HG02884 (cell line): Measurements from ENCODE around the gene HPCAL1.

Experiments used
- ATAC-seq: cut with Tn5 transposase; IDR thresholded peaks from one replicate; pipeline ENCODE4 v1.9.1; 2021; ENCODE audit warnings: mild to moderate bottlenecking, moderate library complexity; ENCODE audit not compliant: unreplicated experiment

The HPCAL1 gene

DNA sequence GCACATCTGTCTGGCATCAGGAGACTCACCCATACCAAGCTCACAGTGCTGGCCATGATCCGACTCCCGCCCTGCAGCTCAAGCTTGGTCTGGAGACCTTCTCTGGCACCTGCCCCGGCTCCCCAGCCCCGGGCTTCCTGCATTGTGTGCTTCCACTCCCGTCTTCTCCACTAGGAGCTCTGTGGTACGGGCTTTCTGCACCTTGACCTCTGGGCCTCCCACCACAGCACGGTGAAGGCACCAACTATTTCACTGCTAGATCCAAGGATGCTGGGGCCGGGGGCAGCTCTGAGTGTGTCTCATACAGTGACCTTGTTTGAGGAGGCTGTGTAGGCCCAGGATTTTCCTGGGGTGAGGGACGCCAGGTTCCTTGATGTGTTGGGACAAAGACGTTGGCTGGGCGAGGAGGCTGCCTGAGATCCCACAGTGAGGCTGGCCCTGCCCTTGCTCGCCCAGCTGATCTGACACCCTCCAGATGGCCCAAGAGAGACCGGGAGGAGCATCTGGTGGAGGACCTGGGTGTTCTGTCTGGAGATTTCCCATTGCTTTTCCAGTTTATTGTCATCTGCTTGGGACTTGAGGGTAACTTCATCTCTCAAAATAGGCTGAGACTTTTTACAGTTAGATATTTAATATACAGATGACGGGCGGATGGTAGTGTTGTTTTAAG, 64.0 kb downstream of the HPCAL1 start:
- no peak for ATAC-seq

DNA sequence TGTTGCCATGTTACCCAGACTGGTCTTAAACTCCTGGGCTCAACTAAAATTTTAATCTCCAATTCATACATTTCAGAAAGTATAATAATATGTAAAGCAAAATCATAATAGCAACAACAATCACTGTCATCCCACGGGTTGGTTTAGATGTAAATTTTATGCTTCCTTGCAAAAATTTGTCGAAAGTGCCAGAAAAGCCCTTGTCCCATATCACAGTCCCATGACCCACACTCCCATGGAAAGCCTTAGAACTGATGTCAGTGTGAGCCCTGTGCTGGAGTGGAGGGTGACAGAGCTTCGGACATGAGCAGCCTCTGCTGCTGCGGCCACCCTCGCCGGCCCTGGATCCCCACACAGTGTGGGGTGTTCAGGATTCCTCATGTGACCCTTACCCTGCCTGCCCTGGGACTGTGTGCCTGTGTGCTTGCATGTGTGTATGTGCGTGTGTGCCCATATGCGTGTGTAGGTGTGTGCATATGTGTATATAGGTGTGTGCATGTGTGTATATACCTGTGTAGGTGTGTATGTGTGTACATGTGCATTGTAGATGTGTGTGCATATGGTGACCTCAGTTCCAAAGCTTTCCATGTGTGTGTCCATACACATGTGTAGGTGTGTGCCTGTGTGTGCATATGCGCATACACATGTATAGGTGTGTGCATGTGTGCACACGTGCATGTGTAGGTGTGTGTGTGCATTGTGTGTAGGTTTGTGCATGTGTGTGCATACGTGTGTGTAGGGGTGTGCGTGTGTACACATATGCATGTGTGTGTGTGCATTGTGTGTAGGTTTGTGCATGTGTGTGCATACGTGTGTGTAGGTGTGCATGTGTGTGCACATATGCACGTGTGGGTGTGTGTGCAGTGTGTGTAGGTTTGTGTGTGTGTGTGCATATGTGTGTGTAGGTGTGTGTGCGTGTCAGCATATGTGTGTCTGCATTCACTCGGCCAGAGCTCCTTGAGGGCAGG, 65.1 kb downstream of the HPCAL1 start:
- ATAC-seq: no peak

DNA sequence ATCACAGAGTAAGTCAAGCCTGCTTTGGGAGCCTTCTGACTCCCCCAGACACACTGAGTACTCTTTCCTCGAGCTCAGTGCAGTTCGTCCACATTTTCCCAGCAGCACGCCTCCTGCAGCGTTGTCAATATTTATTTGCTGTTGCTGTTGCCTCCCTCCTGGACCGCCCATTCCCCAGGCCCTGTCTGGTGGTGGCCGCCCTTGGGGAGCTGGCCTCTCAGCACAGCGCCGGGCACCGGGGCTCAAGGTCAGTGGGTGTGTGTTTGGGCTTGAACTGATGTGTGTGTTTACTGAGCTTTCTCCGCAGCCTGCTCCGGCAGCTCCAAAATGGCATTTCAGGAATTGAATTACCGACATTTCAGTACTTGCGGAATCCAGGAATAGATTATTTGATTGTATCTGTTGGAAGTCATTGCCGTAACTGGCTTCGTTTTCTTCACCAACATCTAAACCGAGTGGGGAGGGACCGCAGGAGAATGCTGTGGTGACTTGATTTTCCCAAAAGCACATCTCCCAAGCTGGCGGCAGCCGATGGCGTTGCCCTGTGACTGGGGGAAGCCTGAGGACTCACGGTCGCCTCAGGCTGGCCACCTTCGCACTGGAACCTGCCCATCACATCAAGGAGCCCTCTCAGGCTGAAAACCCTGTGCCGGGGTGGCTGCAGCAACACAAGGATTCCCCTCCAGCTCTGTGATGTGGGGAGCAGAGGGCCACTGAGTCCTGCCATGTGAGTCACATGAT, 66.0 kb downstream of the HPCAL1 start:
- ATAC-seq: no peak

DNA sequence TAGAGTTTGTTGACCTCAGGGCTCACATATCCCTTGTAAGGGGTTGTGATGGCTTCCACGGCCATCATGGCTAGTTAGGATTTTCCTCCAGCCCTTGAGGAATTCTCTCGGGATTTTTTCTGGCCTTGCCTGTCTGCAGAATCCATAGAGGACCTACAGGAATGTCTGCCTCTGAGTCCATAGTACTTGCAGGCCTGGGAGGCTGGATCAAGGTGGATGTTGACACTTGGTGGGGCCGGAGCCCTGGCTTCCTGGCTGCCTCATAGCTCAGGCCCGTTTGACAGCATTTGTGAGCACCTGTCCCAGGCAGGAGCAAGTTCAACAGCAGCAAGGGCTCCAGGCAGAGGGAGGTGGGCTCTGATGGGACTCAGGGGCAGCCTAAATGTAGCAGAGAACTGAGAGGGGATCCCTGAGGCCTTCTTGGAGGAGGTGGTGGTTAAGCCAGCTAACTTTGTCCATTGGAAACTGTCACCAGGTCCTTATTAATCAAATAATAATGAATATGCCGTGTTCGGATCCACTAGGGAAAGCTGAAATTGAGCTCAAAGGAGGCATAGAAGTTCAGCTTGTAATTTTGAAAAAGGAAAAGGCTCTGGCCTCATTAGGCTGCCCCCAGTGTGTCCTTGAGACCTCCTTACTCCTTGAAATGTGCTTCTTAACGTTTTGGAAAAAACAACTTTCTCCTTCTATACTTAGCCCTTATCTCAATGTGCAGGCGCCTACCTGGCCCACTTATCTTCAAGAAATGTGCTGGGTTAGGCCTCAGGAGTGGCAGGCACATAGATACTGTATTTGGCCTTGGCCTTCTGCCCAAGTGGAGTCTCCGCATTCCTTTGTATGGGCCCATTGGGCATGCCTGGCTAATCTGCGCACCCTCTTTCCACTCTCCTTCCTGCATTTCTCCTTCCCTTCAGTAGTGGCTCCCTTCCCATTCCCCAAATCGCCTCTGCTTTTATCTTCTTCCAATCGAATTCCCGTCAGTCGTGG, 66.9 kb downstream of the HPCAL1 start:
- no peak for ATAC-seq

DNA sequence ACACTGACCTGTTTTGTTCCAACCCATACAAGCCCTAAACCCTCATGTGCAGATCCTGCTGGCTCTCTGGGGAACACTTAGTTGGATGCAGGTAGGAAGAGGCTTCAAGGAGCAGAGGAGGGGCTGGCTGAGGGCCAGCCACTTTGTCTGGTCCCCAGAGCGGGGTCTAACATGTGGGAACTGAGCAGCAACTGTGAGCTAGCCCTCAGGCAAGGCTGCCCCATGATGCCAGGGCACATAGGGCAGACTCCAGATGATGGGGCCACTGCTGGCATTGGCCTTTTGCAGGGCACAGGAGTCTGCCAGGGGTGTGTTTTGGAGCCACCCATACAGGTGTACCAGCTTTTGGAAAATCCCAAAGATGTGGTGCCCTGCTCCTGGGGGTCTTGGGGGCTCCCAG, 67.7 kb downstream of the HPCAL1 start:
- no peak for ATAC-seq

DNA sequence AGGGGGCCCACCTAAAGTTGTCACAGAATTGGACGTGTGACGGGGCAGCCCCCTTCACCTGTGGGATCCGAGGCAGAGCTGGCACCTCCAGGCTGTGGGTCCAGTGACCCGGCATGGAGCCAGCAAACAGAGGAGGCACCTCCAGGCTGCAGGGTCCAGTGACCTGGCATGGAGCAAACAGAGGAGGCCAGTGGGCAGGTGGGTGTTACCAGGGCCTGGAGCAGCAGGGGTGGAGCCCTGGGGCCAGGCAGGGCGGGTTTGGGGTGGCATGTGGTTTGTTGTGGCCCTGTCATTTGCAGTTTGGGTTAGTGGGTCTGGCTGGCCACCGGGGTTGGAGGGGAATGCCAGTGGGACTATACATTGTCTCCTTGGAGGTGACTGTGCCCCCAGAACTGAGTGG, 68.2 kb downstream of the HPCAL1 start:
- ATAC-seq: no peak

DNA sequence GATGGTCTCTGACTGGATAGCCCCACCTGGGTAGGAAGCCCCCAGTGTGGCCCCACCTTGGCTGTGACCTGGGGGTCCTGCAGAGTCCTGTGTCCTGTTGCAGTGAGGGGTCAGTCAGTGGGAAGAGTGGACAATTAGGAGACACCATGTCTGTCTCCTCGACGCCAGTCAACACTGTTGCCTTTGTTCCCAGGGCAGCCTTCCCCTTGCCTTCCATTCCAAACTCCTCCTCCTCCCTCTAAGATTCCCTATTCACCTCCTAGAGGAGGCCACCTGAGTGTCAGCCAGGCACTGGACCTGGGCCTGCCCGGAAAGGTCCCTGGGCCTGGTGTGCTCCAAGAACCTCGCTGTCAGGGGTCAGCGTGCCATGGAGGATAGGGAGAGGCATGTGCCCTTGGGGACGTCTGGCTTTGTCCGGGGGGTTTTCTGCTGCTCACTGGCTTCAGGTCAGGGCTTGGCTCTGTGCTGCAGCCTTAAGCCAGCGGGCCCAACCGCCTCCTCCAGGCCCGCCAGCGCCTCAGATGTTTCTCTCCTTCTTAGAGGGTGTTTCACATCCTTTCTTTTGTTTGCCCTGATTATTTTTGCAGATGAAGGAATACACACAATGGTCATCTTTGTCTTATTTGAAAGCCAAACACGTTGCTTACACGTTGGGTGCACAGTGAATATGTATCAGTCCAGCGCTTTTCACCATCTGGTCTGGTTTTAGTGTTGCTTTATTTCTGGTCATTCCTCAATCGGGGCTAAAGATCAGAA, 68.9 kb downstream of the HPCAL1 start:
- ATAC-seq: no peak

DNA sequence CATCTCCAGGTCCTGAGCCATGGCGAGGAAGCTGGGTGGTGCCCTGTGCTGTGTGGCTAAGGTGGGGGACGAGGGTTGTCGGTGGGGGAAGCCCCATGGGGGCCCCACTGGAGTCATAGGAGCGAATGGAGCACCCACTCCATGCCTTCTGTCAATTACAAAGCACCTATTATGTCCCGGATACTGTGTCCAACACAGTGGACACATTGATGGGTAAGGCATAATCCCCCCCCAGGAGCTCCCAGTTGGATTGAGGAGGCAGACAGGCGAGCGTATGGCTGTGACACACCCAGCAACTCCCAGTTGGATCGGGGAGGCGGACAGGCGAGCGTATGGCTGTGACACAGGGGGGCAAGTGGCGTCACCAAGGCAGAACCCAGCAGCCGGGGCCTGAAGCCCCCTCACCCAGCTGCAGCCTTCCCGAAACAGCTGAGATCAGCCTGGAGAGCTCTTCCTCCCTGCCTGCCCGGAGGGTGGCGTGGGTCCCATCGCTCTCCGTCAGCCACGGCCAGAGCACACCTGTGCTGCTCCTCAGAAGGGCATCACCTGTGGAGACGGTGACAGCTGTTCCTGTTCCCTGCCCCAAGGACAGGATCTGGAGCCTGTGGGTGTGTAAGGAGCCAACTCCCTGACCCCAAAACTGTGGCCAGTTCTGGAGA, 69.6 kb downstream of the HPCAL1 start:
- no peak for ATAC-seq

DNA sequence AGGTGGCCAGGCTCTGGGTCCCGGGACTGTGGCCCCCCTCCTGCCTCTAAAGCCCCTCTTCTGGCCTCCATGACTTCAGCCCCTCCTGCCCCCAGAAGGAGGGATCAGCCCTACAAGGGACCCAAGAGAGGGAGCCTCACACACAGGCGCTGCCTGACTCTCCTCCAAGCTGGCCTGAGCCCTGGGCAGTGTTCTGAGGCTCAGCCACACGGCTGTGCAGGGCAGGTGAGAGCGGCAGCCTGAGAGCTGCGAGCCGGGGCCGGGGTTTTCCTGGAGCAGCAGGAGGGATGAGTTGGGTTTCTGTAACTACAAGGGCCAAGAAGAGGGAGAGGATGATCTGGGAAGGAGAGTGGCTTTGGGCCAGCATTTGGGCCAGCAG, 70.1 kb downstream of the HPCAL1 start:
- no peak for ATAC-seq

DNA sequence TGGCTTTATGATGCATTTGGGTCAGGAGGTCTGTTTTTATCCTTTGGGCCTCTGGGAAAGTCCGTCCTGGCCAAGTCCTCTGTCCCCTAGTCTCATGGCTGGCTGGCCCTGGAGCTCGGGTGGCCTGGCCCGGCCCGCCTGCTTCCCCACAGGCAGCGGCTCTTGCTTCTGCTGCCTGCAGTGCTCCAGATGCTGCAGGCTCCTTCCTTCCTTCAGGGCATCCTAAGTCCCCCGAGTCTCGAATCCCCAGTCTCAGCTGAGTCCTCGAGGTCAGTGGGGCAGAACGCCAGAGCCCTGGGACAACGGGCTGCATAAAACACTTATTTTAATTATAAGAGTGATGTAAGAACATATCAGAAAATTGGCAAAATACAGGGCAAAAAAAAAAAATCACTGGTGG, 71.2 kb downstream of the HPCAL1 start:
- ATAC-seq: no peak

DNA sequence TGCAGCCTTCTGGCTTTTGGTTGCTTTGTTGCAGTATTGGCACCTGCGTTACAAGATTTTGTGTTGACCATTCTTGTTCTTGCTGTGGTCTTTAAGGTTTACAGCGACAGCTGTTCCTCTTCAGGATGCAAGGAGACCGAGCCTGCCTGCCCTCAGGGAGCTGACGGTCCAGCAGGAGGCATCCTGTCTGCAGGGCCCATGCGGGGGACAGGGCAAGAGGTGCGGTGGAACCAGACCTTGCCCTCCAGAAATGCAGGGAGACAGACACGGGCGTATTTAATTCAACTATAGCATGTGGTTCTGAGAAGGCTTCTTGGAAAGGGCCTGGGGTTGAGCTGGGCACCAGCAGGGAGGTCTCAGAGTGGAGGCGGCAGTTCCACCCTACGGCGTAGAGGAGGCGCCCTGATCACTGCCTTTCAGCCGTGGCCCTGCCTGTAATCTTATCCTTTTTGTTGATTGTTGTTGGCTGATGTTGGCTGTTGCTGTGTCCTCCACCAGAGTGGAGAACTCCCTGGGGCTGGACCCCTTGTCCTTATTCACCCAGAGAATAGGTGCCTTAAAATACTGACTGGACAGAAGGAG, 71.7 kb downstream of the HPCAL1 start:
- no peak for ATAC-seq

DNA sequence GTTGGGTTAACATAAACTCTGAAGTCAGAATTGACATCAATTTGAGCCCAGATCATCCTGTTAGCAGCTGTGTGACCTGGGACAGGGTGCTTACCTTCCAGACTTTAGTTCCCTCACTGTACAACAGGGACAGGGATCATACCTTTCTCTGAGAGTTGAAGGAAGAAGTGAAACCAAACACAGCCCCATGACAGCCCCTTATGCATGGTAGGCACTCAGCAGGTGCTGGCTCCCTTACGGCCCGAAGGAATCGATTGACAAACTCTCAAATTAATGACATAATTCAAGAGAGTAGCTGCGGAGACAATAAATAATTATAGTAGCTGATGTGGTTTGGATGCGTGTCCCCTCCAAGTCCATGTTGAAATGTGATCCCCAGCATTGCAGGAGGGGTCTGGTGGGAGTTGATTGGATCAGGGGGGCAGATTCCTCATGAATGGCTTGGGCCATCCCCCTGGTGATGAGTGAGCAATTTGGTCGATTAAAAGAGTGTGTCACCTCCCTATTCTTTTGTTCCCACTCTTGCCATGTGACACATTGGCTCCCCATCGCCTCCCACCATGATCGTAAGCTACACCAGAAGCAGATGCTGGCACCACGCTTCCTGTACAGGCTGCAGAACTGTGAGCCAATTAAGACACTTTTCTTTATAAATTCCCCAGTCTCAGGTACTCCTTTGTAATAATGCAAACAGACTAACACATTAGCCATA, 73.0 kb downstream of the HPCAL1 start:
- no peak for ATAC-seq

DNA sequence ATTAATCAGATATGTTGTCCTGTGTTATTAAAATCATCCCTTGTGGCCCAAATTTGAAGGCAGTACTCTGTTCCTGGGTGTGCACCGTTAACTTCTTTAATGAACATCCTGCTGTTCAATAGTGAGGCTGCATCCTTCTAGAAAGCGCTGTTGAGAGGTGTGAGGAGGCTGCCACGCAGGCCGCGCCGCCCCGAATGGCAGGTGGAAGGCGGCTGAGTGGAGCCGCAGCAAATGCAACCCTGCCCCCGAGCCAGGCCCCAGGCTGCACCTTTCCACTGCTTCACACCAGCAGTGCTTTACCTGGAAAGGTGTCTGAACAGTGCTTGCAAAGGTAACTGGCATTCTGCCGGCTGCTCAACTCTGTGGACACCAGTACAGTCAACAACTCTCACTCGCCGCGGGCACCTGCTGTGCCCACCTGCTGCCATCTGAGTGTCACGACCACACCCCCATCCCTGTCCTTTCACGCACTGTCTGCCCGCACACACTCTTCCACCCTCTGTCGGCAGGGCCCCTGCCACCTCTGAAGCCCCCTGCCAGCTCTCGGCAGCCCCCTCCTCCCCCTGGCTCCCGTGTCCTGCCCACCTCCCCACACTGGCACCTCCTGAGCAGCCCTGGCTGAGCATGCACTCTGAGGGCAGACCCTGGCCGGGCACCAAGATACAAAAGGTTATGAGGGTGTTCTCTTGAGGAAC, 74.5 kb downstream of the HPCAL1 start:
- ATAC-seq: no peak

DNA sequence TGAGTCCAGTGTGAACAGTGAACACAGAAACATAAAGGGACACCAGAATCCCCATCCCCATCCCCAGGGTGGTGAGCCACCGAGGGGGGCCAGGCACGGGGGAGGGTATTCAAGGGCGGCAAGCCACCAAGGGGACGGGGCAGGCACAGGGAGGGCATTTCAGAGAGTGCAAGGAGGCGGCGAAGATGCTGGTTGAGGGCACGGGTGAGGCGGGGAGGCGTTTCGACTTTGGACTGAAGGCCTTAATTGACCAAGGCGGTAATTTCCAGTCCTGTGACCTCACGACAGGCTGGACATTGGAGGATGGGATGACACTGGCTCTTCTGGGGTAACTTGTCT, 75.0 kb downstream of the HPCAL1 start:
- ATAC-seq: no peak

DNA sequence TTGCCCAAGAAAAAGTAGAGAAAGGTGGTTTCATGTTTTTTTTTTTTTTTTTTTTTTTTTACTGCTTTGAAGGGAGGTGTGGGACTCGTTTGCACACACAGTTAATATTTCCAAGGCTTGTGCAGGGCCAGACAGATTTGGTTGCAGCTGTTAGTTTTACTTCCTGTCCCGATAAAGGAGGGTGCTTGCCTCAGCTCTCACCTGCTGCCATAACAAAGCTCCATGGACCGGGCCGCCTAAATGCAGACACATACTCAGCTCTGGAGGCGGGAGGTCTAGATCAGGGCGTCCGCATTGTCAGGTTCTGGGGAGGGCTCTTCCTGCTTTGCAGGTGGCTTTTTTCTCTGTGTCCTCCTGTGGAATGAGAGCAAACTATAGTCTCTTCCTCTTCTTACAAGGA, 75.5 kb downstream of the HPCAL1 start:
- ATAC-seq: peak; percentile 61

DNA sequence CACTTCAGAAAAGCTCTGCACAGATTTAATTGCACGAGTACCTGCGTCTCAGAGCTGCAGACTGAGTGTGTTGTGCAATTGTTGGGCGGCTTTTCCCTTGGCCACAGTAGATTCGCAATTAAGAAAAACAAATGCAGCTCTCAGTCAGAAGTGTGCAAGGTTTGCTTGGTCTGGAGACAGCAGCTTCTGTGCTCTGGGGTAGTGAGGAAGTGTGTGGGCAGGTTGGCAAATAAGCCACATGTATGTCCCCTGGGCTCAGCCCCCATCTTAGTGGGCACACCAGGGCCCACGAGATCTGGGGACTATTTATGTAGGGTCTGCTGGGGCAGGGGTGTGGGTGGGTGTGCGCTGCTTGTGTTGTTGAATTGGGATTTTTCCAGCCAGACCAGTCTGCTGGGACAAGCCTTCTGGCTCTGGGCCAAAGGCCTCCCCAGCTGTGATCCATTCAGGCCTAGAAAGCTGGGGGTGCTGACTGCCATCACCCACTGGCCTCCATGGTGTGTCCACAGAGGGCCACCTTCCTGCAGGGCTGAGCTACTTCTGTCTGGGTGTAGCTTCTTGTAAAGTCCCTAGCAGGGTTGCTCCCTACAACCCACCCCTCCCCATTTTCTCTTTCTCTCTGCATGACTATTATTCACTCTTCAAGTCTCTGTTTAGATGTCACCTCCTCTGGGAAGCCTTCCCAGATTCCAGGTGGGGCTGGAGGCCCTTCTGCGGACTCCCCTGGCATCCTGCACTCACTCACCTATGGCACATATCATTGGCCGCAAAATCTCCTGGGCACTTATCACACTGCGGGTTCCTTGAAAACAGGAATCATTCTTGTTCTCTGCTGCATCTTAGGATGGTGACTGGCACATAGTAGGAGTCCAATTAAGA, 77.6 kb downstream of the HPCAL1 start:
- ATAC-seq: no peak

DNA sequence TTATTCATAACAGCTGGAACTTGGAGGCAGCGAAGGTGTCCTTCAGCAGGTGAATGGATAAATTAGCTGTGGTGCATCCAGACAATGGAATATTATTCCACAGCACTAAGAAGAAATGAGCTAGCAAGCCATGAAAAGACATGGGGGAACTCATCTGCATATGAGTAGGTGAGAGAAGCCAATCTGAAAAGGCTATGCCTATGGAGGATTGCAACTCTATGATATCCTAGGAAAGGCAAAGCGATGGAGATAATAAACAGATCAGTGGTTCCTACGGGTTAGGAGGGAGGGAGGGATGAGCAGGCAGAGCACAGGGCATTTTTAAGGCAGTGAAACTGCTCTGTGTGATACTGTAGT, 79.3 kb downstream of the HPCAL1 start:
- ATAC-seq: no peak
